Smooth muscle cell (in vitro differentiated cells): Measurements from ENCODE around the gene DCAF4. TPM values are rescaled to one million over a fixed set of nuclear protein-coding genes. Genes with fewer than 3 reads are reported as not detected.

Source experiments
- DNase-seq: peaks from one replicate; lab custom pipeline; 2025; ENCODE audit not compliant: unreplicated experiment; lab: John Stamatoyannopoulos, UW
- H2AFZ ChIP-seq: fragments of 200-600 bp; sonication (generic); 2 replicates; pipeline ENCODE4 v1.6.0; 2016; ENCODE audit warnings: antibody characterized with exemption, low read depth, mild to moderate bottlenecking
- H3F3A ChIP-seq: fragments of 200-600 bp; sonication (generic); 2 replicates; pipeline ENCODE4 v1.6.0; 2017; ENCODE audit warnings: antibody characterized with exemption, low read depth
- H3K27ac ChIP-seq: fragments of 200-600 bp; sonication (generic); 2 replicates; pipeline ENCODE4 v1.5.1; 2016; ENCODE audit warnings: low read depth, mild to moderate bottlenecking
- H3K27me3 ChIP-seq: fragments of 200-600 bp; sonication (generic); 2 replicates; pipeline ENCODE4 v1.6.1; 2016; ENCODE audit warnings: low read depth, mild to moderate bottlenecking
- H3K36me3 ChIP-seq: fragments of 200-600 bp; sonication (generic); 2 replicates; pipeline ENCODE4 v1.5.1; 2016; ENCODE audit warnings: low read depth
- H3K4me1 ChIP-seq: fragments of 200-600 bp; sonication (generic); 2 replicates; pipeline ENCODE4 v1.5.1; 2016; ENCODE audit warnings: low read depth
- H3K4me2 ChIP-seq: fragments of 200-600 bp; sonication (generic); 2 replicates; pipeline ENCODE4 v1.6.0; 2016; ENCODE audit warnings: mild to moderate bottlenecking
- H3K4me3 ChIP-seq: fragments of 200-600 bp; sonication (generic); 2 replicates; pipeline ENCODE4 v1.5.1; 2016; ENCODE audit warnings: mild to moderate bottlenecking
- H3K79me2 ChIP-seq: fragments of 200-600 bp; sonication (generic); 2 replicates; pipeline ENCODE4 v1.6.0; 2016; ENCODE audit warnings: low read depth, mild to moderate bottlenecking
- H3K9ac ChIP-seq: fragments of 200-600 bp; sonication (generic); 2 replicates; pipeline ENCODE4 v1.6.0; 2016; ENCODE audit warnings: low read depth
- H3K9me3 ChIP-seq: fragments of 200-600 bp; sonication (generic); replicated peaks from 2 replicates; pipeline ENCODE4 v1.5.1; 2016; ENCODE audit warnings: low read depth
- H4K20me1 ChIP-seq: fragments of 200-600 bp; sonication (generic); 2 replicates; pipeline ENCODE4 v1.6.0; 2016; ENCODE audit warnings: low read depth
- WGBS: methylation state at CpG from one replicate; pipeline ENCODE4 v1.1.7; 2016; ENCODE audit warnings: low lambda C conversion rate; 5-methylcytosine and 5-hydroxymethylcytosine counted together
- polyA plus RNA-seq: library from polyadenylated mRNA; unstranded; fragments of >200 nt; fragmentation: Nextera tagmentation; extraction: Ambion mirVana; gene quantifications from 2 replicates; pipeline ENCODE4 v1.2.1, GENCODE V29; 2016
- total RNA-seq: library from RNA; depleted of rRNA; stranded (reverse); fragments of >200 nt; gene quantifications from 2 replicates; pipeline ENCODE4 v1.2.3, GENCODE V29; 2014
- TF ChIP-seq, protein P1 (sequence below): fragments of 200-600 bp; sonication (generic); IDR thresholded peaks from 2 replicates; pipeline ENCODE4 v1.5.1; 2017; ENCODE audit warnings: borderline replicate concordance, mild to moderate bottlenecking, antibody characterized with exemption; ENCODE audit not compliant: insufficient read depth, poor library complexity, severe bottlenecking

Gene DCAF4
- total and polyA plus RNA-seq, 2 experiments from 2014 or later, result 8.2 to 9.2 TPM

DNA sequence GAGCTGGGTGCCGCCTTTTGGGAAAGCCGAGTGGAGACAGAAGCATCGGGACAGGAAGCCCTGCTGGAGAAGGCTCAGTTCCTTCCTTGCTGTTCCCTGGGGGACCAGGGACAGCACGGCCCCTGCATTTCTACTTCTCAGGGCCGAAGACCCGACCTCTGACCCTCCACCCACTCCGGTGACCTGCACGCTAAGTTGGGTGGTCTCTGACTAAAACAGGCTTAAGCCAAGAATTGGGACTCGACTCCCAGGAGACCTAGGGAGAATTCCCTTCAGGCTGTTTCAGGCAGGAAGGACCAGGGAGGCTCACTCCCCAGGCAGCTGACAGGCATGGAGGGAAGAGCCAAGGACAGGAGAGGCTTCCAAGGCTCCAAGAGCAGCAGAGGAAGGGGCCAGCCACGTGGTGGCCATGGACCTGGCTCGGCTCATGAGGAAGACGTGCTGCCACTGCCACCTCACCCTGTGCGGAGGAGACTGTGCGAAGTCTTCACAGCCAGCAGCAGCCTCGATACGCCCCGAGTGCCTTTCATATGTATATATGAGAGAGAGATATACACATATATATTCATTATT lies 43.9 kb downstream of the DCAF4 start:
- Histone ChIP-seq H3K4me2 (no peak overlapping the region), H3K4me1 (no peaks in the 10 kb centered on the region), H3F3A (no peaks in the 10 kb centered on the region), H3K27ac (no peak overlapping the region), H2AFZ (no peak overlapping the region), H3K79me2 (no peaks in the 10 kb centered on the region), H3K36me3 (peaks cover 10% of the 10 kb centered on the region), H3K9me3 (no peaks in the 10 kb centered on the region), H4K20me1 (no peaks in the 10 kb centered on the region), H3K9ac (no peak overlapping the region), H3K4me3 (no peak overlapping the region), H3K27me3 (no peaks in the 10 kb centered on the region)
- TF ChIP-seq, protein P1, sequence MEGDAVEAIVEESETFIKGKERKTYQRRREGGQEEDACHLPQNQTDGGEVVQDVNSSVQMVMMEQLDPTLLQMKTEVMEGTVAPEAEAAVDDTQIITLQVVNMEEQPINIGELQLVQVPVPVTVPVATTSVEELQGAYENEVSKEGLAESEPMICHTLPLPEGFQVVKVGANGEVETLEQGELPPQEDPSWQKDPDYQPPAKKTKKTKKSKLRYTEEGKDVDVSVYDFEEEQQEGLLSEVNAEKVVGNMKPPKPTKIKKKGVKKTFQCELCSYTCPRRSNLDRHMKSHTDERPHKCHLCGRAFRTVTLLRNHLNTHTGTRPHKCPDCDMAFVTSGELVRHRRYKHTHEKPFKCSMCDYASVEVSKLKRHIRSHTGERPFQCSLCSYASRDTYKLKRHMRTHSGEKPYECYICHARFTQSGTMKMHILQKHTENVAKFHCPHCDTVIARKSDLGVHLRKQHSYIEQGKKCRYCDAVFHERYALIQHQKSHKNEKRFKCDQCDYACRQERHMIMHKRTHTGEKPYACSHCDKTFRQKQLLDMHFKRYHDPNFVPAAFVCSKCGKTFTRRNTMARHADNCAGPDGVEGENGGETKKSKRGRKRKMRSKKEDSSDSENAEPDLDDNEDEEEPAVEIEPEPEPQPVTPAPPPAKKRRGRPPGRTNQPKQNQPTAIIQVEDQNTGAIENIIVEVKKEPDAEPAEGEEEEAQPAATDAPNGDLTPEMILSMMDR, result no peak
- DNase-seq, result no peak
- WGBS, result 88% methylated on average over 17 of the region's 17 CpGs

DNA sequence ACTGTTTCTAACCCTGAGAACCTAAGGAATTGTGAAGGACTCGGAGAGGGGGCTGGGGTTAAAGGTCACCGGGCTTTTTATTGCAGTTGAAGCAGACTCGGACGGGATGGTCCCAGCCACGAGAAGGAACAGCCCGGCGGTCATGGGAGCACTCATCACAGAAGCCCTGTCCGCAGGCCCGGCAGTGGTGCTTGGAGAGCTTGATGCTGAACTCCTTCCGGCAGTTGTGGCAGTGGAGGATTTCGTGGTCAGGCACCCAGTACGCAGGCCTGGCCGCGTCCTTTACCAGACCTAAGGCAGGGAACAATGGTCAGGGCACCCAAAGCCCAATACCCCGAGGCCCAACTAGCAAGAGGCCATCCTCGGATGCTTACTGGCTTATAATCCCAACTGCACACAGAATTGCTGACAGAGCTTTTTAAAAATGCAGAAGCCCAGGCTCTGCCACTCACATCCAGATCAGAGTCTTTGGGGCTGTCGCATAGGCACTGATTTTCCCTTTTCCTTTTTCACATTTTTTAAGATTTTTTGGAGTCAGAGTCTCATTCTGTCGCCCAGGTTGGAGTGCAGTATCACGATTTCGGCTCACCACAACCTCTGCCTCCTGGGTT lies 44.7 kb downstream of the DCAF4 start:
- Histone ChIP-seq H3K79me2 (no peaks in the 10 kb centered on the region), H3K27me3 (no peaks in the 10 kb centered on the region), H3K27ac (no peak overlapping the region), H3K9ac (no peak overlapping the region), H4K20me1 (no peaks in the 10 kb centered on the region), H3F3A (no peaks in the 10 kb centered on the region), H3K36me3 (peaks cover 18% of the 10 kb centered on the region), H2AFZ (no peak overlapping the region), H3K4me2 (no peak overlapping the region), H3K9me3 (no peaks in the 10 kb centered on the region), H3K4me3 (no peak overlapping the region), H3K4me1 (no peaks in the 10 kb centered on the region)
- DNase-seq, result no peak
- TF ChIP-seq, protein P1, result no peak
- WGBS, result 96% methylated on average over 19 of the region's 20 CpGs

DNA sequence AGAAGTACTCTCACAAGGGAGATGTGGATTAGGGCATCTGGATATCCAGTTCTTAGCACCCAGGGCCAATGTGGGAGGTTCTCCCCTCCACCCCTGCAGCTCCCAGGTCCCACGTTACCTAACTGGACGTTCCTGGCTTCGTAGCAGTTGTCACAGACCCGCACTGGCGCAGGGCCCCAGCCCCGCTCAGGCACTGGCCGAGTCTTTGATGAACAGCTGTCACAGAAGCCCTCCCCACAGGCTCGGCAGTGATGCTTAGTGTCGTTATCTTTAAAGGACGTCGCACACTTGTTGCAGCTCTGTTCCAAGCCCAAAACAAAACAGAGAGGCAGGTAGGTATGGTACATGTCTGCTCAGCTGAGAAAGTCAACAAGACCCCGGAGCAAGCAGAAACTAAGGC lies 48.4 kb downstream of the DCAF4 start:
- Histone ChIP-seq H3K4me3 (no peak overlapping the region), H3K4me2 (no peak overlapping the region), H4K20me1 (peaks cover 4% of the 10 kb centered on the region), H3K9me3 (no peaks in the 10 kb centered on the region), H3K4me1 (peaks cover under 1% of the 10 kb centered on the region), H3K27ac (no peak overlapping the region), H3K79me2 (no peaks in the 10 kb centered on the region), H2AFZ (no peak overlapping the region), H3K9ac (no peak overlapping the region), H3F3A (no peaks in the 10 kb centered on the region), H3K27me3 (no peaks in the 10 kb centered on the region), H3K36me3 (peaks cover 15% of the 10 kb centered on the region)
- TF ChIP-seq, protein P1, result no peak
- no peak for DNase-seq
- WGBS, result 95% methylated on average over 12 of the region's 12 CpGs

DNA sequence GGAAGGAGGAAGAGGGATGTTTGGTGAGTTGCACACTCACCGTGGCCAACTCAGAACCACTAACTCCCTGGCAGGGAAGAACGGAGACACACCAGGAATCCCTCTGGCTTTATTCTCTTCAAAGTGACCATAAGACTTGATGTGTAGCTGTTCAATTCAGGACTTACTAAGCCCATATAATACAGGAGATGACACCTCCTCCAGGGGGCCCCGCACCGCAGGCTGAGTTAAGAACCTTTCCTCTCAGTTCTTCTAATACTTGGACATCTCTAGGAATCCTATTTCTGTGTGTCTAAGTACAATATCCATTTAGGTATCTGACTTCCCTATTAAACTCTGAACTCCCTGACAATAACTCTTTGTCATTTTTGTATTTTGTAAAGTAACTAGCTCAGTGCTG lies 49.5 kb downstream of the DCAF4 start:
- WGBS, result 93% methylated on average over 4 of the region's 4 CpGs
- no peaks in the 10 kb centered on the region for H3K27me3 ChIP-seq
- H3K9ac ChIP-seq, result no peak overlapping the region
- H4K20me1 ChIP-seq, result peaks cover 9% of the 10 kb centered on the region
- no peak overlapping the region for H3K4me3 ChIP-seq
- no peak overlapping the region for H3K4me2 ChIP-seq
- no peaks in the 10 kb centered on the region for H3K9me3 ChIP-seq
- no peak overlapping the region for H2AFZ ChIP-seq
- no peak overlapping the region for H3K27ac ChIP-seq
- no peak for DNase-seq
- H3K36me3 ChIP-seq, result peaks cover 15% of the 10 kb centered on the region
- peaks cover 3% of the 10 kb centered on the region for H3K4me1 ChIP-seq
- TF ChIP-seq, protein P1, result no peak
- no peaks in the 10 kb centered on the region for H3K79me2 ChIP-seq
- no peaks in the 10 kb centered on the region for H3F3A ChIP-seq
